RWPE2 (cell line): ENCODE results near the gene NMB.

Experiments
- ATAC-seq: fragments of 200-7000 bp; cut with Tn5 transposase; 3 replicates; pipeline ENCODE4 v1.9.1; 2021; ENCODE audit warnings: low read depth
- DNase-seq: peaks from one replicate; pipeline ENCODE4 v3.0.0-alpha.2; 2020; ENCODE audit warnings: low spot score
- H3K27ac ChIP-seq: fragments of 450-650 bp; 2 replicates; pipeline ENCODE4 v1.5.1; 2017; ENCODE audit warnings: mild to moderate bottlenecking; ENCODE audit not compliant: poor library complexity, severe bottlenecking
- H3K27me3 ChIP-seq: fragments of 250-450 bp; sonication (Bioruptor Pico); 2 replicates; pipeline ENCODE4 v1.5.1; 2021; ENCODE audit warnings: mild to moderate bottlenecking, moderate library complexity; ENCODE audit not compliant: insufficient read depth, poor library complexity, severe bottlenecking
- H3K36me3 ChIP-seq: fragments of 250-450 bp; sonication (Bioruptor Pico); 2 replicates; pipeline ENCODE4 v1.5.1; 2020; ENCODE audit warnings: low read depth, mild to moderate bottlenecking, moderate library complexity
- H3K4me1 ChIP-seq: fragments of 250-450 bp; sonication (Bioruptor Pico); 2 replicates; pipeline ENCODE4 v1.5.1; 2021; ENCODE audit warnings: mild to moderate bottlenecking, moderate library complexity; ENCODE audit not compliant: insufficient read depth, poor library complexity, severe bottlenecking
- H3K4me3 ChIP-seq: fragments of 250-450 bp; sonication (Bioruptor Pico); 2 replicates; pipeline ENCODE4 v1.5.1; 2021; ENCODE audit warnings: mild to moderate bottlenecking, moderate library complexity; ENCODE audit not compliant: severe bottlenecking
- H3K9me3 ChIP-seq: fragments of 250-450 bp; sonication (Bioruptor Pico); 2 replicates; pipeline ENCODE4 v1.5.1; 2021; ENCODE audit warnings: mild to moderate bottlenecking, moderate library complexity; ENCODE audit not compliant: severe bottlenecking
- TF ChIP-seq, protein P1 (sequence below): fragments of 450-650 bp; IDR thresholded peaks from one replicate; pipeline ENCODE4 v1.5.1; 2017; ENCODE audit warnings: mild to moderate bottlenecking, moderate library complexity; ENCODE audit not compliant: poor library complexity, severe bottlenecking

NMB gene, protein sequence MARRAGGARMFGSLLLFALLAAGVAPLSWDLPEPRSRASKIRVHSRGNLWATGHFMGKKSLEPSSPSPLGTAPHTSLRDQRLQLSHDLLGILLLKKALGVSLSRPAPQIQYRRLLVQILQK

DNA sequence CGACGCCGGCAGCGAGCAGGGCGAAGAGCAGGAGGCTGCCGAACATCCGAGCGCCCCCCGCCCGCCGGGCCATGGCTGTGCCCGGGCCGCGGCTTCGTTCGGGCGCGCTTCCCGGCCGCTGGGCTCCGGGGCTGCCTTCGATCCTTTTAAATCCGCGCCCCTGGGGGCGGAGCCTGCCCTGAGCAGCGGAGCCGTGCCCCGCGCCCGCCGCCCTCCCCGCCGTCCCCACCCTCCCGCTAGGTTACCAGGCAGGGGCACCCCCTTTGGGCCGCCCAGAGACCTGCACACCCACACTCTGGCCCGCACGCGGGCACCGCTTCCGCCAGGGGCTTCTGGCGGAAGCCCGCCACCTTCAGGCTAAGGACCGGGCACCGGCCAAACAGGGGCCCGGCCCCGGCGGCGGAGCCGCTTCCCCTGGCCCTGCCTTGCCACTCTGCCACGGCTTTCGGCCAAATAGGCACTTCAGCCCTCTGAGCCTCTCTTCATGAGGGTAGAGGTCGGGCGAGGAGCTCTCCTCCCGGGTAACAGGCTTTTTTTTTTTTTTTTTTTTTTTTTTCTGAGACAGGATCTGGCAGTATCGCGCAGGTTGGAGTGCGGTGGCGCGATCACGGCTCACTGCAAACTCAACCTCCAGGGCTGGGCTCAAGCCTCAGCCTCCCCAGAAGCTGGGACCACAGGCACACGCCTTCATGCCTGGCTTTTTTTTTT is at the start of gene NMB:
NMB (minus strand) TSS at position 120 of the 708 bp plus-strand sequence; CDS start at position 73, 47 bp downstream.
- DNase-seq (peak; percentile 89), ATAC-seq (peak; percentile 66)
- peak within 1 kb of the TSS; percentile 50 for H3K27ac ChIP-seq
- H3K4me1 ChIP-seq, result peaks cover 5% of the 10 kb centered on the region
- no peaks in the 10 kb centered on the region for H3K27me3 ChIP-seq
- no peaks in the 10 kb centered on the region for H3K9me3 ChIP-seq
- TF ChIP-seq, protein P1, sequence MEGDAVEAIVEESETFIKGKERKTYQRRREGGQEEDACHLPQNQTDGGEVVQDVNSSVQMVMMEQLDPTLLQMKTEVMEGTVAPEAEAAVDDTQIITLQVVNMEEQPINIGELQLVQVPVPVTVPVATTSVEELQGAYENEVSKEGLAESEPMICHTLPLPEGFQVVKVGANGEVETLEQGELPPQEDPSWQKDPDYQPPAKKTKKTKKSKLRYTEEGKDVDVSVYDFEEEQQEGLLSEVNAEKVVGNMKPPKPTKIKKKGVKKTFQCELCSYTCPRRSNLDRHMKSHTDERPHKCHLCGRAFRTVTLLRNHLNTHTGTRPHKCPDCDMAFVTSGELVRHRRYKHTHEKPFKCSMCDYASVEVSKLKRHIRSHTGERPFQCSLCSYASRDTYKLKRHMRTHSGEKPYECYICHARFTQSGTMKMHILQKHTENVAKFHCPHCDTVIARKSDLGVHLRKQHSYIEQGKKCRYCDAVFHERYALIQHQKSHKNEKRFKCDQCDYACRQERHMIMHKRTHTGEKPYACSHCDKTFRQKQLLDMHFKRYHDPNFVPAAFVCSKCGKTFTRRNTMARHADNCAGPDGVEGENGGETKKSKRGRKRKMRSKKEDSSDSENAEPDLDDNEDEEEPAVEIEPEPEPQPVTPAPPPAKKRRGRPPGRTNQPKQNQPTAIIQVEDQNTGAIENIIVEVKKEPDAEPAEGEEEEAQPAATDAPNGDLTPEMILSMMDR, result peak; percentile 83
- peaks cover 3% of the 10 kb centered on the region for H3K36me3 ChIP-seq
- peak within 1 kb of the TSS; percentile 44 for H3K4me3 ChIP-seq

DNA sequence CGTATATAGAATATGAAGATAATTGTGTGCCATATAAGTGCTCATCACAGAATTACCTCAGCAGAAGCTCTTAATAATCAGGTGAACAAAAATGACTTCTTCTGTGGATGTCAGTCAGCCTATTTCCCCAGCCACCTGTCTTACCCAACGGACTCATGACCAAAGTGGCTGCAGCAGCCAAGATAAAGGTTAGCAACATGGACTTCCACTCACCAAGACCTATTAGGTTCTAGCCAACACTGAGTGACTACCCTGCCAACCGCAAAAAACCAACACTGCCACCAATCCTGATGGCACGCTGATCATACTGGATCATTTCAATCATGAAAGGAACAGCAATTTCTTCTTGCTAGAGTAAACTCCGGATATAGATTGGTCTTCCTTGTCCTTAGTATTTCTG is 45.8 kb upstream of the NMB start:
- Histone ChIP-seq H3K27ac (no peak overlapping the region), H3K36me3 (peaks cover 30% of the 10 kb centered on the region), H3K27me3 (no peaks in the 10 kb centered on the region), H3K4me3 (no peak overlapping the region), H3K4me1 (peaks cover 8% of the 10 kb centered on the region), H3K9me3 (no peaks in the 10 kb centered on the region)
- DNase-seq (no peak), ATAC-seq (no peak)
- TF ChIP-seq, protein P1, result no peak

DNA sequence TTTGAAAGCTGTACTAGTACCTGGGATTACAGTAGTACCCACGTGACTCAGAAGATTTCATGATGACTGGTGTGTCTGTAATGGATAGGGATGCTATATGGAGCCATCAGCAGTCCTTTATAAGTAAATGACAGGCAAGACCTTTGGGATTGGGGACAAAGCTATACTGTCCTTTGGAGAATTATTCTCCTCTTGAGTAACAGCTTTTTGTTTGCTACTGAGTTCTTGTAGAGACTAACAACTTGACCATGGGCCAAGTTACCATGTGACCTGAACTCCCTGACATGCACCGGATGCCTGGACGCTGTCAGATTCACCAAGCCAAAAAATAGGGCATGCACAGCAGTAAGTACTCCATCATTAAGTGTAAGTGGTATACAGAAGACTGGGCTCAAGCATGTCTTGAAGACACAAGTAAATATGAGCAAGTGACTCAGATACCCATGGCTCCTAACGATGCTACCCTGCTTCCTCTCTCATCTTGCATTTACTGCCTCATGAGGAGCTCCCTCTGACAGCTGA is 45.0 kb upstream of the NMB start:
- no peaks in the 10 kb centered on the region for H3K9me3 ChIP-seq
- TF ChIP-seq, protein P1, result no peak
- H3K36me3 ChIP-seq, result peaks cover 27% of the 10 kb centered on the region
- ATAC-seq (peak; percentile 39), DNase-seq (no peak)
- no peak overlapping the region for H3K4me3 ChIP-seq
- H3K27ac ChIP-seq, result no peak overlapping the region
- H3K27me3 ChIP-seq, result no peaks in the 10 kb centered on the region
- peaks cover 9% of the 10 kb centered on the region for H3K4me1 ChIP-seq

DNA sequence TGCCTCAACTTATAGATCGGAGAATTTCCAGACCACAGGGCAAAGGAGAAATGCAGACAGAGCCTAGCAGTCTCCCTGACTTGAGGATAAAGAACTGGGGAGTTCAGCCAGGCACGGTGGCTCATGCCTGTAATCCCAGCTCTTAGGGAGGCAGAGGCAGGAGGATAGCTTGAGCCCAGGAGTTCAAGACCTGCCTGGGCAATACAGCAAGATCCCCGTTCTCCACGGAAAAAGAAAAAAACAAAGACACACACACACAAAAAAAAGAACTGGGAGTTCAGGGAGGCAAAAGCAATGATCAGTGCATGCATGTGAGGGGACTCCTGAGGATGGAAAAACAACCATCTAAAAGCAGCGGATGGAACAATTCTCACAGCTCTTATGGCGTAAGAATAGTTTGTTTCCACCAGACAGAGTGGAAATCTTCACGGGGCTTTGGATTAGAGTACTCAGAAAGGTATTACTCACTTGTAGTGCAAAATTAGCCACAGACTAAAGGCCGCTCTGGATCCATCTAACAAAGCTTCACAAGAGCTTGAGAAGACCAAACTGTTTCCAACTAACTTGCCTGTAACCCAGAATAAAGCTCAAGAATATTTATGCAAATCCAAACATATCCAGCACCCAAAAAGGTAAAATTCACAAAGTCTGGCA is 41.7 kb upstream of the NMB start:
- DNase-seq (no peak), ATAC-seq (no peak)
- no peak overlapping the region for H3K4me3 ChIP-seq
- no peaks in the 10 kb centered on the region for H3K27me3 ChIP-seq
- H3K9me3 ChIP-seq, result no peaks in the 10 kb centered on the region
- no peak overlapping the region for H3K27ac ChIP-seq
- peaks cover 5% of the 10 kb centered on the region for H3K4me1 ChIP-seq
- TF ChIP-seq, protein P1, result no peak
- peaks cover 24% of the 10 kb centered on the region for H3K36me3 ChIP-seq
